ENCODE measurements around the gene MPV17L2.
A peak's percentile ranks its signal among the peaks of the same experiment; 100 is the strongest.

The MPV17L2 gene

GRCh38 chr19:18160971-18161635 lies 31.9 kb upstream of the MPV17L2 start:
- DNase-seq: peak; percentile 23 to 24

- no peak for DNase-seq
Measured at GRCh38 chr19:18161636-18162002, 31.4 kb upstream of the MPV17L2 start.

GRCh38 chr19:18164072-18164471 lies 28.9 kb upstream of the MPV17L2 start:
- no peak for DNase-seq

GRCh38 chr19:18165794-18166544 lies 27.0 kb upstream of the MPV17L2 start:
- DNase-seq: no peak

GRCh38 chr19:18167011-18167410 lies 26.0 kb upstream of the MPV17L2 start:
- DNase-seq: no peak

GRCh38 chr19:18167975-18168645 lies 24.9 kb upstream of the MPV17L2 start:
- DNase-seq: peak; percentile 23 to 45

GRCh38 chr19:18168673-18169381 lies 24.2 kb upstream of the MPV17L2 start:
- no peak for DNase-seq

- no peak for DNase-seq
Measured at GRCh38 chr19:18170714-18171255, 22.2 kb upstream of the MPV17L2 start.

GRCh38 chr19:18171605-18172327 lies 21.3 kb upstream of the MPV17L2 start:
- no peak for DNase-seq

- DNase-seq: no peak
Measured at GRCh38 chr19:18172331-18173053, 20.5 kb upstream of the MPV17L2 start.

GRCh38 chr19:18173054-18173571 lies 19.9 kb upstream of the MPV17L2 start:
- DNase-seq: no peak

- peak; percentile 49 to 53 for DNase-seq
Measured at GRCh38 chr19:18173572-18174288, 19.3 kb upstream of the MPV17L2 start, which contains the start of gene IFI30. Gene IFI30, plus strand, starts transcription at chr19:18173813. Its CDS starts 29 bp downstream, at chr19:18173842.

- no peak for DNase-seq
Measured at GRCh38 chr19:18174983-18175382, 18.0 kb upstream of the MPV17L2 start.

- DNase-seq: no peak
Measured at GRCh38 chr19:18176367-18177310, 16.4 kb upstream of the MPV17L2 start.

- DNase-seq: peak; percentile 17 to 27
Measured at GRCh38 chr19:18179957-18180356, 13.1 kb upstream of the MPV17L2 start.

GRCh38 chr19:18183529-18183928 lies 9.5 kb upstream of the MPV17L2 start:
- DNase-seq: no peak

- no peak for DNase-seq
Measured at GRCh38 chr19:18185538-18185937, 7.5 kb upstream of the MPV17L2 start.

GRCh38 chr19:18190278-18190677 lies 2.7 kb upstream of the MPV17L2 start:
- no peak for DNase-seq

GRCh38 chr19:18191640-18192062 lies 1.4 kb upstream of the MPV17L2 start:
- no peak for DNase-seq
